HG03575 (cell line): Measurements from ENCODE around the gene MON1B.
A peak's percentile ranks its signal among the peaks of the same experiment; 100 is the strongest.
"Not testable (repeated sequence)": the region's sequence is repeated elsewhere in the genome, so short reads cannot be mapped to it uniquely, and the experiment has no call there.

Experiments
- ATAC-seq: cut with Tn5 transposase; IDR thresholded peaks from one replicate; pipeline ENCODE4 v1.9.1; 2021; ENCODE audit not compliant: unreplicated experiment, insufficient number of reproducible peaks, low FRiP score; ENCODE audit errors: extremely low read depth

MON1B gene

DNA sequence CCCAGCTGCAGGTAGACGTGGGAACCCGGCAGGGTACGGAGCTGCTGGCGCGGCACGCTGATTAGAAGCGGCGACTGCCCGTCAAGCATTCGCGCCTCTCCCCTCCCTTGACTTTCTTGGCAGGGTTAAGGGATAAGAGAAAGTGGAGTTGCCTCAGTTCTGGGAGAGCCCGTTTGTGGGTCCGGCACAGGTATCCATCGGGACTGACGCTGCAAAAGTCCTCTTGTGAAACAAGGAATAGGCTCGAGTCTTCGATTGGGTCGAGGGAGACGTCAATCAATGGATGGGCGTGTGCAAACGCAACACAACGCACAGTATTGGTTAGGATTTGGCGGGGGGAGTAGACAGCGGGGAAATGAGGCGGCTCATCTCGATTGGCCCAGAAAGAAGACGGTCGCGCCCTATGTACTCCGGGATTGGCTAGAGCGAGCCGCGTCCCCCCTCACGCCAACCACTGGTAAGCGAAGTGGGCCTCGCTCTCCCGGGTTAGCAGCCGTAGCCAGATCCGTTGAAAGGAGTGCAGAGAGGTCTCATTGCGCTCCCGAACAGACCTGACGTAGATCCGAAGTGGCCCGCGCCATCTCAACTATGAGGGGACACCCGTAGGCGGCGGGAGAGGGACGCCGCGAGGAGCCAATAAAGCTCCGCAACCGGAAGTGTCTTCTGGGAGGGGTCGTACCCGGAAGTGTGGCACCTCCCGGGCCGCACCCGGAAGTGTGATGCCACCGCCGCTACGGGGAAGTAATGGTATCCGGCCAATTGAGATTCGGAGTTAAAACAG lies at the start of gene MON1B:
Gene MON1B (plus strand): TSS at position 713 of the 781 bp plus-strand sequence. CDS start 296 bp downstream, outside the sequence.
- ATAC-seq, result peak; percentile 92

DNA sequence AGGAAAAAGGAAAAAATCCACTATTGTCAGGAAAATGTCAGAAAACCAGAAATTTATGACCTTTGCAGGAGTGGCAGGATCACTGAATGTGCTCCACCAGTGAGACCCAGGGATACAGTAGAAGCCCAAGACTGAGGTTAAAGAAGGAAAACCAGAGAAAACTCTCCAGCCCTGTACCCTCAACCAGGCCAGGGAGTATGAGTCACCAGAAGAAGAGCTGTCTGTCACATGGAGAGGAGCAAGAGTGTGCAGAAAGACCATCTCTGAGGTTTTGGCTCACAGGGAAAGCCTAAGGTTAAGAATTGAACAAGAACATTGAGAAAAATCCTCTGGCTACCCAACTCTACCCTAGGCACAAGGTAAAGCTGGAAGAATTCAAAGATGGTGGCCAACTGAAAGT lies 47.6 kb upstream of the MON1B start:
- ATAC-seq, result no peak

DNA sequence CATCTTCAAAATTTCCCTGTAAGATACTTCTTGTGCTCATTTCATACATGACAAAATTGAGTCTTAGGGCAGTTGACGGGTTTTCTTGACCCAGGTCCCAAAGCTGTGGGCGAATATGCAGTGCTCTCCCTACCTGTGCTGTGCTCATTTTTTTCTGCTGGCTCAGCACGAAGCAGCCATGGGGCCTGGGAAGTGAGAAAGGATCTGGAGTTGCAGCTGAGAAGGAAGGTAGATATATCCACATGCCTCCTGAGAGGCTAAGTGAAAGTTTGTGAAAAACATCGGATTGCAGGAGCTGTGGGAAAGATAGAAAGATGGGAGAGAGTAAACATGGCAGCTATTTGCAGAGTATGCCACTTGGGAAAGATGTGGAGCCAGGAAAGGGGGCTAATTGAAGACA lies 42.9 kb upstream of the MON1B start:
- no peak for ATAC-seq

DNA sequence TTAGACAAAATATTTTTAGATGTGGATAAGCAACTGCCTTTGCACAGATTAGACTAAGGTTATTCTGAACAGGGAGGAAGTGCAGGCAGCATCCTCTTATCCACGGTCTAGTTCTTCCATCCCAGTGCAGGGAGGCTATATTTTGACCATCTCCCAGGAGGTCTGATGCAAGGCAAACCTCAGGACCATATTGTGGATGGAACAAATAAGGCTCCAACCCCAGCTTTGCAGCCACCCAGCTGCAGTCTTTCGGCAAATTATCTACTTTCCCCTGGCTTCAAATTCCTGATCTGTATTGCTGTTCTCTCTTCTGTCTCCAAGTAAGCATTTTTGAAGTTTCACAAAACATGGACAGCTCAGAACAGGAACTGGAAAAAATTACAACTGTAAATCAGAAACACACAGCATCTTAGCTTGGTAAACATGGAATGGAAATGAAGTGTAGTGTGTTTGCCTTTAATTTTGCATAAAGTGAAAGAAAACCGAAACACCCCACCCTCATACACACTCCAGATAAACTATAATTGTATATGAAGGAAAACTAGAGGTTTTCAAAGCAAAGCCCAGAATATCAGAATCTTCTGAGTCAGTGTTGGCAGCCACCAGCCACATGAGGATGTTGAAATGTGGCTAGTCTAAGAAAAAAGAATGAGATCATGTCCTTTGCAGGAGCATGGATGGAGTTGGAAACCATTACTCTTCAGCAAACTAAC lies 33.5 kb upstream of the MON1B start:
- no peak for ATAC-seq

DNA sequence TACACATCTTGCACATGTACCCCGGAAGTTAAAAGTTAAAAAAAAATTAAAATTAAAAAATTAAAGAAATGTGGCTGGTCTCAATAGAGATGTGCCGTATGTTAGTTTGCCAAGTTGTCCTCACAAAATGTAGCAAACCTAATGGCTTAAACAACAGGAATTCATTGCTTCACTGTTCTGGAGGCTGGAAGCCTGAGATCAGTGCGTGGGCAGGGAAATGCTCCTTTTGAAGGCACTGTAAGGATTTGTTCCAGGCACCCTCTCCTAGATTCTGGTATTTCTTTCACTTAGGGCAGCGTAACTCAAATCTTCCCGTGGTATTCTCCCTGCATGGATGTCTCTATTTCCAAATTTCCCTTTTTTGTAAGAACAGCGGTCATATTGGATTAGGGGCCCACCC lies 32.7 kb upstream of the MON1B start:
- no peak for ATAC-seq

DNA sequence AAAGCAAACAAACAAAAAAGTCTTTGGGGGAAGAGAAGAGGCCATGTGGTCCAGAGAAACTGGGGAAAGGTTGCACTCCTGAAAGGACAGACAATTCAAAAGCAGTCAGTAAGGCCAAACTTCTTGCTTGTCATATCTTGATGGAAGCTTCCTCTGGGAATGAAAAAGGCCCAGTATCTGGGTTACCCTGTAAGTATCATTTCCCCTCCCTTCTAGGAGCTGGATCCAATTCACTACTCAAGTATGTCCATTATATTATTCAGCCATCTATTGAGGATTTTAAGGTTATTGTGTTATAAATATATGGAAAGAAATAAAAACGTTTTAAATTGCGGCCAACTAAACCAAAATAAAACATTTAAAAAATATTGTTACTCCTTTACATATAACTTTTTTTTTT lies 26.0 kb upstream of the MON1B start:
- ATAC-seq, result no peak

DNA sequence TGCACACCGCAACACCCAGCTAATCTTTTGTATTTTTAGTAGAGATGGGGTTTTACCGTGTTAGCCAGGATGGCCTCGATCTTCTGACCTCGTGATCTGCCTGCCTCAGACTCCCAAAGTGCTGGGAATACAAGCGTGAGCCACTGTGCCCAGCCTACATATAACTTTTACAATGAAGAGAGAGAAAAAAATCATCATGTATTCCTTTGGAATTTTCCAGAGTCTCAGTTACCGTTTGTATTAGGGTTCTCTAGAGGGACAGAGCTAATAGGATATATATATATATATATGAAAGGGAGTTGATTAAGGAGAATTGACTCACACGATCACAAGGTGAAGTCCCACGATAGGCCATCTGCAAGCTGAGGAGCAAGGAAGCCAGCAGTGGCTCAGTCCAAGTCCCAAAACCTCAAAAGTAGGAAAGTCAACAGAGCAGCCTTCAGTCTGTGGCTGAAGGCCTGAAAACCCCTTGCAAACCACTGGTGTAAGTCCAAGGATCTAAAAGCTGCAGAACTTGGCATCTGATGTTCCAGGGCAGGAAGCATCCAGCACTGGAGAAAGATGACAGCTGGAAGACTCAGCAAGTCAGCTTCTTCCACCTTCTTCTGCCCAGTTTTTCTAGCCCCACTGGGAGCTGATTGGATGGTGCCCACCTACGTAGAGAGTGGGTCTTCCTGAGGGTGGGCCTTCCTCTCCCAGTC lies 25.3 kb upstream of the MON1B start:
- ATAC-seq, result not testable (repeated sequence)

DNA sequence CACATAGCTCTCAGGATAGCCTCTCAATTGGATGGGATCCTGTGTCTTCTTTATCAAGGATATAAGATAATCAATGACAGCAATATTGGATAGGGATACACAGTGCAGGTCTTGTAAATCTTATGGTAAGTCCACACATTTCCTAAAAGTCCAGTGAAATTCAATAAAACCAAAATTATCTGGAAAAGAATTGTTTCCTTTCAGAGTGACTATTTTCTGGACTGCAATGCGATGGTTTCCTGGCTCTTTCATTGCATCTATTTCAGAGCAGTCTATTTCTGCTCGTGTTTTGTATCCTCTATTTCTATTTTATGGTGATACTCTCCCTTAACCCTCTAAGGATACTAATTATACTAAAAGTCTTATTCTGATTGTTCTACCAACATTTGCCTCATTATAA lies 24.3 kb upstream of the MON1B start:
- ATAC-seq, result no peak

DNA sequence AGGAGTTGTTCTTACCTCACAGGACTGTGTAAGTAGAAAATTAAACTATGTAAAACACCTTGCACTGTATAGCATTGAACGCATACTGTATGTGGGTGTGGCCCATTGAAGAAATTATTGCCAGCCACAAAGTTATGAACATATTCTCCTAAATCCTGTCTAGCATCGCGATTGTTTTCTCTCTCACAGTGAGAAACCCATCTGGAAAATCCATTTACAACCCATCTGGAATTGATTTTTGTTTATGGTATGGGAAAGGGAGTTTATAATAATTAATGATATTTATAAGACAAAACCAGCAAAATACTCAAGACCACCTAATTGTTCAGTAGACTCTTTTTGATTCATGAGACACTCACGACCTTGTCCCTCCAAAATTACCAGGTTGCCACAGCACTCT lies 22.1 kb upstream of the MON1B start:
- ATAC-seq, result no peak

DNA sequence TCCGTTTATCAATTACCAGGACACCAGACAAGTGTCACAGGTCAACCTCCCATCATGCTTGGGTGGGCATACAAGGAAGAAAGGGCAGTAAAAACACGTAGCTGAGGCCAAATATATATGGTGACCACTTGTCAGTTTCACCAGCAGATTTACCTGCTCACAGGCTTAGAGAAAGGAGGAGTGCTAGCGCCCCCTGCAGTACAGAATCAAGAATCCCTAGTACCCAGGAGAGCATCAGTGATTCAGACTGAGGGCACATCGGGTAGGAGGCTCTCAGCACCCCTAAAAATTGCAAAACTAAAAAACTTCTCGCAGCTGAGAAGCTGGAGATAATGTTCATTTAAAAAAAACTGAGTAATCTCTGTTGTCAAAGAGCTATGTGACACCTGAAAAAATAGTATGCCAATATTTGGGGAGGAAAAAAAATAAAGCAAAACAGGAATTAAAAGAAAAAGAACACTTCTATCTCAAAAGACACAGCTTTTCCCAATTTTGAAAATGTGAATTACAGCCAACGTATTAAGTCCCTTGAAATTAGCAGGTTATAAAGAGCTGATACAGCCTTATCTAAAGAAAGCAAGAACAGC lies 21.2 kb upstream of the MON1B start:
- ATAC-seq, result no peak

DNA sequence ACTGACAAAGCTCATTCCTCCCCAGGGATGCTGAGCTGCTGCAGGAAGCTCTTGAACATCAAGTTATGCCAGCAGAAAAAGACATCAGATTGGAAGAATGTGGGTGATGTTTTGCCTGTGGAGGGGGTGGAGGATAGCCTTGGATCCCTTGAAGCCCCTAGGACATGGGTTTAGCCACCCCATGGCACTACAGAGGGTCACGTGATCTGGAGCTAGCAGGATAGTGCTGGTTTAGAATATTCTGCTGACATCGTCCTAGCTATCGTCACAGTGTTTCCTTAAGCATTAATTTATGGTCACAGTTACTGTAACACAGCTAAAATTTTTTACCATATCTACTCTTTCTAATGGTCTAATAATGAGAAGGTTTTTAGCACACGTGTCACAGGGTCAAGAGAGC lies 20.2 kb upstream of the MON1B start:
- no peak for ATAC-seq

DNA sequence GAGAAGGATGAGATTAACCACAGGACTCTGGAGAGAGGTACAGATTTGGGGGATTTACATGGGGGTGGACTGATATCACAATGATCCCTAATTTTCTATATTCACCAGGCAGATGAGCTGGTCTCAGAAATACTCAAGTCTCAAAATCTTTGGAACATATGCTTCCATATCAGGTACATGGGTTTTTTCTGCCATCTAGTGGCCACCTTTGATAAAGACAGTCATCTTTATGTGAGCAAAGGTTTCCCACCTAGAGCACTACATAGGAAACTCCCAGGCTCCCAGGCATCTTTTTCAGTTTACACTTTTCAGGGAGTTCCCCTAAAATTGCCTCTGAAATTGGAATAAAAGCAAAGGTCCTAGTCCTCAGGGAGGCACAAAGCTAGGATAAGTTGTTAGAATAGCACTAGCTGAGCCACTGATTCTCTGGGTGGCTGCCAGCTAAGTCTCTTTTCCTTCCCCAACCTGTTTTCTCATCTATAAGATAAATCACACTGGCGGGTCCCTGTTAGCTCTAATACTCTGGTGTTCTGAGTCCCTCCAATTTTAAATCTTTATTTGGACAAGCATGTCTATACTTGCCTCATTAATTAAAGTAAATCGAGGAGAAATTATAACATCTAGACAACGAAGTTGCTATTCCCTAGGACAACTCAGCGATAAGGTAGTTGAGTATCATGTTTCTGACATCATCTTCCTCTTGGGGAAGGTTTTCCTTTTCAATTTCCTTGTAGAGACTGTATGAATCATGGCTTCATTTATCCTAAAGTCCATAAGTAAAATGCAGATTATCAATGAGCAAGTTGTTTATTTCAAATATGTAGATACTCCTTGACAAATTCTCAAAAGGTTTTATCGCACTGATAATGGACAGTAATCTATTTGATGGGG lies 19.0 kb upstream of the MON1B start:
- peak; percentile 59 for ATAC-seq

DNA sequence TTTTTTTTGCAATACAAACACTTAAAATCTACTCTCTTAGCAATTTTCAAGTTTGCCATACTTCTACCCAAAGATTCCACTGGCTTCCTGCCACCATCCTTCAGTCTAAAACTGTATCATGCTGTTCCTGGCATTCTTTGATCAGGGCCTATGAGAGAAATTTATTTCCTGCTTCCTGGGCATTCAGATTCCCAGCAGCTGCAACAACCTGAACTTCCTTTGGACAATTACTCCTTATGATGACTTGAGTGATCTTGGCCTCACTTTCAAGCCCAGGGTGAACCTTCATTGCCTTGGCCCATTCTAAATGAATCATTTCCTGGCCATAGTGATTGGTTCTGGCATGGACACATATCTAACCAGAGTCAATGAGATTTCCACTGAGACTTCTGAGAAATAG lies 18.0 kb upstream of the MON1B start:
- ATAC-seq, result no peak

DNA sequence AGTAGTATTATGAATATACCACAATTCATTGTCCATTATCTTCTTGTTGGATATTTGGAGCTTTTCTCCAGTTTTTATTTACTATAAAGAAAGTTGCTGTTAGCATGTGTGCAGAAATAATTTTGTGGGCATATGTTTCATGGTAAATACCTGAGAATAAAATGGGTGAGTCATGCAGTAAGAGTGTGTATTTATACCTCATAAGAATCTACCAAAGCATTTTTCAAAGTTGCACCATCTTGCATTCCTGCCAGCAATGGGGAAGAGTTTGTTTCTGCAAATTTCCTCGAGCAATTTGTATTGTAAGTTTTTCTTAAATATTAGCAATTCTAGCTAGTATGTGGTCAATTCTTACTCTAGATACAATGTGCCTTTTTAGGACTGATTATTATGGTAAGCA lies 7.9 kb upstream of the MON1B start:
- no peak for ATAC-seq

DNA sequence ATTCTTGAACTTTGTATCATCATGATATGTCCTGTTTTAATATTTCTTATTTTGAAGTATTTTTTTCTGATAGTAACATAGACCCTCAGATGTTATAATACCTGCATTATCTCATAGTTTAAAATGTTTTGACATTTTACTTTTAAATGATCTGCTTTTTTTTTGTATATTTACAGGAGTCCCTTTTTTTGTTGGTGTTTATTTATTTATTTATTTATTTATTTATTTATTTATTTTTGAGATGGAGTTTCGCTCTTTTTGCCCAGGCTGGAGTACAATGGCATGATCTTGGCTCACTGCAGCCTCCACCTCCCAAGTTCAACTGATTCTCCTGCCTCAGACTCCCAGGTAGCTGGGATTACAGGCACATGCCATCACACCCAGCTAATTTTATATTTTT lies 4.7 kb upstream of the MON1B start:
- ATAC-seq, result not testable (repeated sequence)

DNA sequence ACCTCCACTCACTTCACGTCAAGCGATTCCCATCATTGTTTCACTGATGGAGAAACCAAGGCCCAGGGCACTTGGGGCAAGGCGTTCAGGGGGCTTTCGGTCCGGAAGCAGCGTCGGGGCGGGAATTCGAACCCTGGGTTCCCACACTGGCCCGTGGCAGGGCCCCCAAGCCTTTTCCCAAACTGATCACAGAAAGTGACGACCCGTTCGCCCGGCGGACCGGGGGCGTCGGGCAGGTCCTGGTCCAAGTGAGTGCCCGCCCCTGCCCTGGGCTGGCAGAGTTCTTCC lies 856 bp upstream of the MON1B start:
- no peak for ATAC-seq

DNA sequence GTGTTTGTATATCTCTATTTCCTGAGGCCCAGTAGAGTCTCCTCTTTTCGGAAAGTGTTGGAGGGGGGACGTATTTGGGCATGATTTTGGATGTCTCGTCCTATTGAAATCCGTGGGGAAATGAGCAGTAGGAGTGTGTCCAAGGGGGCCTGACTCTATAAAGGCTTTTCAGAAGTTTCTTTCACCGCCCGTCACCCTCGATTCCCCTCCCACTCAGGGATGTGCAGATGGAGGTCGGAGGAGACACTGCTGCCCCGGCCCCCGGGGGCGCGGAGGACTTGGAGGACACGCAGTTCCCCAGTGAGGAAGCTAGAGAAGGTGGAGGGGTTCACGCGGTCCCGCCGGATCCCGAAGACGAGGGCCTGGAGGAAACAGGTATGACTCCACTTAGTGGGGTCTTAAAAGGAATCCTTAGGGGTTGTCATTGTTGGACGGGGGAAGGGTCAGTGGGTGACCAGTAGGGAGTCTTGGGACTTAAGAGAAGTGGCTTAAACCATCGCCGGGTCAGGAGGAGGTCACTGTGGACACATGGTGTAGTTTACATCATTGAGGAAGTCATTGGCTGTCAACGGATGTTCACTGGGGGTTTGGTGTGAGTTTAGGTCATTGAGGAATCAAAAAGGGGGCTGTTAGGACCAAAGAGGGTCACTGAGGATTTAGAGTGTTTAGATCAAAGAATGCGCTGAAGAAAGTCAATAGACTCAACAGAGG lies 424 bp downstream of the MON1B start:
- ATAC-seq, result no peak

DNA sequence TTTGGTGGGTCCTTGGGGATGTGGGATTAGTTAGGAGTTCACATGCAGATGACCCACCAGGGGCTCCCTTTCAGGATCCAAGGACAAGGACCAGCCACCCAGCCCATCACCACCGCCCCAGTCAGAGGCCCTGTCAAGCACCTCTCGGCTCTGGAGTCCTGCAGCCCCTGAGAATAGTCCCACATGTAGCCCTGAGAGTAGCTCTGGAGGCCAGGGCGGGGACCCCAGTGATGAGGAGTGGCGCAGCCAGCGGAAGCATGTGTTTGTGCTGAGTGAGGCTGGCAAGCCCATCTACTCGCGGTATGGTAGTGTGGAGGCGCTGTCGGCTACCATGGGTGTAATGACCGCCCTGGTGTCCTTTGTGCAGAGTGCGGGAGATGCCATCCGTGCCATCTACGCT lies 2.4 kb downstream of the MON1B start:
- ATAC-seq, result no peak
